ENCODE data around the gene CCDC91.

GRCh38 chr12:28563936-28564335, 373.7 kb downstream of the CCDC91 start:
- TF ChIP-seq ELF4 (IDR thresholded peaks at IDR 0.05) (no peak), FOXA1 (IDR thresholded peaks at IDR 0.05) (no peak), NFRKB (IDR thresholded peaks at IDR 0.05) (no peak), FOXK2 (IDR thresholded peaks at IDR 0.05) (no peak), FOXM1 (IDR thresholded peaks at IDR 0.05; ENCODE audit: borderline replicate concordance) (no peak), TARDBP (IDR thresholded peaks at IDR 0.05) (no peak), SUZ12 (IDR thresholded peaks at IDR 0.05) (no peak), SP1 (IDR thresholded peaks at IDR 0.05) (no peak), ARNT (IDR thresholded peaks at IDR 0.05) (no peak), HDGF (IDR thresholded peaks at IDR 0.05; ENCODE audit: borderline replicate concordance) (no peak), CTBP1 (IDR thresholded peaks at IDR 0.05; ENCODE audit: borderline replicate concordance) (no peak)
